Tongue (tissue), 3 donors: Measurements from ENCODE around the gene SAMD13. TPM values are rescaled to one million over a fixed set of nuclear protein-coding genes. Genes with fewer than 3 reads are reported as not detected.

Experiments used
- DNase-seq: peaks from one replicate; pipeline ENCODE4 v3.0.0-alpha.2; 2015
- small RNA-seq: library from RNA; depleted of rRNA; stranded (forward); fragments of <200 nt; gene quantifications from one replicate; pipeline ENCODE3, GENCODE V24; 2014; ENCODE audit warnings: low replicate concordance
- total RNA-seq: library from RNA; depleted of rRNA; stranded (reverse); fragments of >200 nt; gene quantifications from one replicate; pipeline ENCODE4 v1.2.3, GENCODE V29; 2014

Gene SAMD13
- total RNA-seq, 1 donor from 2014 or later = 5.9 TPM

GRCh38 chr1:84374991-84375696 lies 73.6 kb downstream of the SAMD13 start:
- peak; percentile 37 for DNase-seq

GRCh38 chr1:84376000-84376910 lies 74.7 kb downstream of the SAMD13 start:
- peak; percentile 47 for DNase-seq

GRCh38 chr1:84377480-84378095 lies 76.1 kb downstream of the SAMD13 start:
- DNase-seq = peak; percentile 72

- DNase-seq = no peak
Observed at GRCh38 chr1:84379138-84379916, 77.8 kb downstream of the SAMD13 start.

- no peak for DNase-seq
Observed at GRCh38 chr1:84379917-84380180, 78.3 kb downstream of the SAMD13 start.

- DNase-seq = no peak
Observed at GRCh38 chr1:84382127-84382526, 80.6 kb downstream of the SAMD13 start.

- no peak for DNase-seq
Observed at GRCh38 chr1:84385347-84385746, 83.8 kb downstream of the SAMD13 start.

- DNase-seq = no peak
Observed at GRCh38 chr1:84386716-84387479, 85.4 kb downstream of the SAMD13 start.

GRCh38 chr1:84387480-84388163 lies 86.1 kb downstream of the SAMD13 start:
- no peak for DNase-seq

GRCh38 chr1:84390226-84390625 lies 88.7 kb downstream of the SAMD13 start:
- no peak for DNase-seq

GRCh38 chr1:84398175-84399155 lies 97.0 kb downstream of the SAMD13 start, which contains the start of gene DNASE2B:
Gene DNASE2B (plus strand): TSS chr1:84398484. CDS start chr1:84398565, 81 bp downstream.
- no peak for DNase-seq

Small RNA genes lying within 50 kb of the gene (small RNA-seq; reads per million reads assigned to genes)
- not detected for gene RF00410

Other genes with a start within 250 kb of the SAMD13 start
- gene PRKACB, start 157.4 kb upstream of the SAMD13 start, total RNA-seq = 36.7 TPM
- gene DNASE2B, start 96.8 kb downstream of the SAMD13 start, total RNA-seq = 2.1 TPM
- gene RPF1, start 177.6 kb downstream of the SAMD13 start, total RNA-seq = 27.9 TPM
- gene SPATA1, start 204.7 kb downstream of the SAMD13 start, total RNA-seq = 1.1 TPM
- gene GNG5, start 204.9 kb downstream of the SAMD13 start, total RNA-seq = 40.3 TPM